Right lobe of liver (tissue), 4 donors: Measurements from ENCODE around the gene CLCN7.

Experiments used
- POLR2A ChIP-seq: fragments of 450-650 bp; IDR thresholded peaks from one replicate; pipeline ENCODE4 v1.6.1; 2017; ENCODE audit warnings: antibody characterized with exemption, mild to moderate bottlenecking
- TF ChIP-seq, protein P1 (sequence below), 4 donors: fragments of 200-600 bp in 3 of 4; fragments of 450-650 bp in 1 of 4; IDR thresholded peaks; one replicate each; pipeline versions ENCODE4 v1.5.1 to v1.8.0; 2016 to 2022; ENCODE audit warnings: antibody characterized with exemption in 4 of 4, mild to moderate bottlenecking in 2 of 4
- donor health status: DM: no; HTN: no; CAD: no.
- donor health status: DM: no; HTN: no; CAD: no.
- donor health status: DM: no; HTN: yes; CAD: no.

DNA sequence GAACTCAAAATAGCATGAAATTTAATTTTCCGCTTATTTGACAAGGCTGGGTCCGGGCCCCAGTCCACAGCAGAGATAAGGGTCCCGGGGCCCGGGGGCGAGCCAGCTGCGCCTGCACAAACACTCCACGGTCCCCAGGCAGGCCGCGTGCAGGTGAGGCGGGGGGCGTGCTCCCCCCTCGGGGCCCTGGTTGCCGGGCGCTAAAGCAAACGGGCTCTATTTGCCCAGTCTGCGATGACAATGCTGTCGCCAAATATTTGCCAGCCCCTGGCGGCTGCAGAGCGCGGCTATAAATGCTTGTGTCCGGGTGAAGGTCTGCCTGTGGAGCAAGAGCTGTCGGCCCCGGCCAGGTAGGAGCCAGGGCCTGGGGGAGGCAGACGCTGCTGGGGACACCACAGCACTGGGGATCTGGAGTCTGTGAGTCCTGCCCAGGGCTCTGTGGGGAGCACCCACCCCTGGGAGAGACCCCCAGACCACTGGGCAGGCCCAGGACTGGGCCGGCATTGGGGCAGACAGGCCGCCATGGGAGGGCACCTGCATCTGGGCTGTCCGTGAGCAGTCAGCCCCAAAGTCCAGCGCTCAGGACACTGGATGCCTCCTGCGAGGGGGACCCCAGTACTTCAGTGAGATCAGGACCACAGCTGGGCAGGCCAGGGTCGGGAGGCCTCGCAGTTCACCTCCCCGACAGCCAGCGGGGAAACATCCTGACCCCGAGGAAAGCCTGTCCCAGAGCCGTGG, 43.9 kb downstream of the CLCN7 start, which contains the start of gene PERCC1:
- TF ChIP-seq, protein P1, sequence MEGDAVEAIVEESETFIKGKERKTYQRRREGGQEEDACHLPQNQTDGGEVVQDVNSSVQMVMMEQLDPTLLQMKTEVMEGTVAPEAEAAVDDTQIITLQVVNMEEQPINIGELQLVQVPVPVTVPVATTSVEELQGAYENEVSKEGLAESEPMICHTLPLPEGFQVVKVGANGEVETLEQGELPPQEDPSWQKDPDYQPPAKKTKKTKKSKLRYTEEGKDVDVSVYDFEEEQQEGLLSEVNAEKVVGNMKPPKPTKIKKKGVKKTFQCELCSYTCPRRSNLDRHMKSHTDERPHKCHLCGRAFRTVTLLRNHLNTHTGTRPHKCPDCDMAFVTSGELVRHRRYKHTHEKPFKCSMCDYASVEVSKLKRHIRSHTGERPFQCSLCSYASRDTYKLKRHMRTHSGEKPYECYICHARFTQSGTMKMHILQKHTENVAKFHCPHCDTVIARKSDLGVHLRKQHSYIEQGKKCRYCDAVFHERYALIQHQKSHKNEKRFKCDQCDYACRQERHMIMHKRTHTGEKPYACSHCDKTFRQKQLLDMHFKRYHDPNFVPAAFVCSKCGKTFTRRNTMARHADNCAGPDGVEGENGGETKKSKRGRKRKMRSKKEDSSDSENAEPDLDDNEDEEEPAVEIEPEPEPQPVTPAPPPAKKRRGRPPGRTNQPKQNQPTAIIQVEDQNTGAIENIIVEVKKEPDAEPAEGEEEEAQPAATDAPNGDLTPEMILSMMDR (IDR thresholded peaks at IDR 0.05), result peak; percentile 13 to 33 (median 28)
- no peak for TF ChIP-seq POLR2A
